Measurements from ENCODE around the gene CTBP1. TPM values are rescaled to one million over a fixed set of nuclear protein-coding genes. Genes with fewer than 3 reads are reported as not detected.

The CTBP1 gene
- total and polyA plus RNA-seq, 2 of the 8 experiments (the other 6 are each of a cell fraction or from before 2014, with no cell fraction given) = 128 to 185 TPM

GRCh38 chr4:1297023-1297395 is 48.1 kb upstream of the CTBP1 start (continued):
- no peak for TF ChIP-seq KDM4A (IDR thresholded peaks at IDR 0.05; ENCODE audit: low read depth, low read length, severe bottlenecking)
